ENCODE data around the gene EFCAB14.

Gene EFCAB14

DNA sequence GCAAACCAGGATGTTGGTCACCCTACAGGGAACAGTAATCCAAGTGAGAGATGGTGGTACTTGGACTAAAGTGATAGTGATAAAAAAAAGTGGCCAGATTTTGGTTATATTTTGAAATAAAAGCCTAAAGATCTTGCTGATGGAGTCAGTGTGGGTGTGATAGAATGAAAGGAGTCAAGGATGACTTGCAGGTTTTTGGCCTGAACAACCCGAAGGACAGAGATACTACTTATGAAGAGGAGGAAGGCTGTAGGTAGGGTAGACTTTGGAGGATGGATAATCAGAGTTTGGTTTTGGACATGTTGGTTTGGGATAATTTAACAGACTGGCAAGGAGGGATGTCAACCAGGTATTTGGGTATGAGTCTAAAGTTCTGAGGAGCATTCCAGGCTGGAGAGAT, 48.8 kb downstream of the EFCAB14 start:
- TF ChIP-seq FOXP2 (optimal IDR thresholded peaks at IDR 0.05; ENCODE audit: borderline replicate concordance, extremely low read depth, extremely low read length, insufficient read depth) (no peak), POLR2AphosphoS5 (IDR thresholded peaks at IDR 0.05; ENCODE audit: low read depth, low read length) (no peak), REST (IDR thresholded peaks at IDR 0.05; ENCODE audit: insufficient read depth in 1 of 2, low read depth in 2 of 2, low read length in 2 of 2) (no peak), TAF1 (IDR thresholded peaks at IDR 0.05; ENCODE audit: borderline replicate concordance, insufficient read depth, low read length) (no peak), SIN3A (IDR thresholded peaks at IDR 0.05; ENCODE audit: borderline replicate concordance, insufficient read depth, low read length) (no peak)

DNA sequence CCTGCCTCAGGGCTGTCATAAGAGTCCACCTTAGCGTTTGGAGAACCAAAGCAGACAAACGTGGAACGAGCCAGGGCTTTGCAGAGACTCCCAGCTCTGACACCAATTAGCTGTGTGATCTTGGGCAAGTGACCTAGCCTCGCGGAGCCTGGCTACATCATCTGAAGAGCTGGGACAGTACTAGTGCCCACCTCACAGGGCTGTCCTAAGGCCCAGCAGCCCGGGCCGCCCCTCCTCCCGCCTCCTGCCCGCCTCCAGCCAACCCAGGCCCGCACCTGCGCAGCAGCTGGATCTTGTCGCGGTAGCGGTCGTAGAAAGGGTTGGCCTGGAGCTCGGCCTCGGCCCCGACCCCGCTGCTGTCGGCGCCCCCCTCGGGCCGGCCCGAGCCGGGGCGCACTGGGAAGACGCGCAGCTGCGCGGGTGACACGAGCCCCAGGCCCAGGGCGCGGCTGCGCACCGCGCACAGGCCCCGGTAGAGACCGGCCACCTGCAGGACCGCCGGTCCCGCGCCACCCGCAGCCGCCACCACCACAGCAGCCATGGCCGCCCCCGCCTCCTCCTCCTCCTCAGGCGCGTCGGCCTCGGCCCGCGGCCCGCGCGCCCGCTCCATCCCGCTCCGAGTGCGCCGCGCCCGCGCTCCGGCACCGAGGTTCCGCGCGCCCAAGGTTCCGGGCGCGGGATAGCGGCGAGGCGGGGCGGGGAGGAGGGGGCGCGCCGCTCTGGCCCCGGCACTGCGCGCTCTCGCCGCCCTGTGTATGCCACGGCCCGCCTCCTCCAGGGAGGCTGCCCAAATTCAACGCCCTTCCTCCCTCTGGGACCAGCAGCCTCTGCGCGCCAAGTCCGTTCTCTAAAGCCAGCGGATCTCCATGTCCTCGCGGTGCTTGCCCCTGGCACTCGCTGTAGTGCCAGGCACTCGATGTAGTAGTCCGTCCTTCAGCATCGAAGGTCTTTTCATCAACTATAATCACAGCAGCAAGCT, 50.8 kb downstream of the EFCAB14 start, which contains the start of gene ATPAF1:
Gene ATPAF1, minus strand, starts transcription at position 583 of the 979 bp plus-strand sequence. Its CDS starts 42 bp downstream, at position 541.
- 0 out of 4 replicates have a peak, but pooled peaks of 1 of the 2 experiments have one; percentile 13 for TF ChIP-seq REST (IDR thresholded peaks at IDR 0.05; ENCODE audit: insufficient read depth in 1 of 2, low read depth in 2 of 2, low read length in 2 of 2)
- TF ChIP-seq TAF1 (IDR thresholded peaks at IDR 0.05; ENCODE audit: borderline replicate concordance, insufficient read depth, low read length), result 0 out of 2 replicates have a peak, but pooled peaks have one; percentile 59
- TF ChIP-seq SIN3A (IDR thresholded peaks at IDR 0.05; ENCODE audit: borderline replicate concordance, insufficient read depth, low read length), result no peak
- TF ChIP-seq POLR2AphosphoS5 (IDR thresholded peaks at IDR 0.05; ENCODE audit: low read depth, low read length), result no peak
- peak; percentile 47 for TF ChIP-seq FOXP2 (optimal IDR thresholded peaks at IDR 0.05; ENCODE audit: borderline replicate concordance, extremely low read depth, extremely low read length, insufficient read depth)

GRCh38 chr1:46665983-46666382, 52.9 kb downstream of the EFCAB14 start:
- no peak for TF ChIP-seq POLR2AphosphoS5 (IDR thresholded peaks at IDR 0.05; ENCODE audit: low read depth, low read length)

DNA sequence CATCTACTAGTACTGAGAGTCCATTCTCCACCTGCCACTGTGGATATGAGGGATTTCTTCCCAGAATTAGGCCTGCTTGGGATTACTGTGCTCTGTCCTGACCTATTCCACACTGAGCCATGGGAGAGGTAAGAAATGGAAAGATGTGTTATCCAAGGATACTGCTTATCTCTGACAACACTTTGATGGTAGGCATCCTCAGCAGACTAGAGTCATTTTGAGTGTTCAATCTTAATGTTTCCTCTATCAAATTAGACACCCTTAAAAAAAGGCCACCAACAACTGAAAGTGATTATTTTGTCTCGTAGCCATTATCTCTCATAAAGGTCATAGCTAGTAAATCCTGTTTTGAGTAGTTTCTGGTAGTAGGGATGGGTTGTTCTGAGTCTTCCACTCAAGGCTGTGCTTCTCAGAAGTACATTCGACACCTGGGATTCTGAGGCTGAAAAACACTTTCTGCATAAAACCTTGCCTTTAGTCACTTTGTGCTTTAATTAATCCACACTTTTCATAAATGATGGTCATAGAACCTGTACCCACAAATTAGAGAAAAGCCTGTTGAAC, 59.5 kb downstream of the EFCAB14 start:
- TF ChIP-seq POLR2AphosphoS5 (IDR thresholded peaks at IDR 0.05; ENCODE audit: low read depth, low read length), result no peak
- no peak for TF ChIP-seq SIN3A (IDR thresholded peaks at IDR 0.05; ENCODE audit: borderline replicate concordance, insufficient read depth, low read length)
- no peak for TF ChIP-seq FOXP2 (optimal IDR thresholded peaks at IDR 0.05; ENCODE audit: borderline replicate concordance, extremely low read depth, extremely low read length, insufficient read depth)
- no peak for TF ChIP-seq TAF1 (IDR thresholded peaks at IDR 0.05; ENCODE audit: borderline replicate concordance, insufficient read depth, low read length)
- TF ChIP-seq REST (IDR thresholded peaks at IDR 0.05; ENCODE audit: insufficient read depth in 1 of 2, low read depth in 2 of 2, low read length in 2 of 2), result no peak

DNA sequence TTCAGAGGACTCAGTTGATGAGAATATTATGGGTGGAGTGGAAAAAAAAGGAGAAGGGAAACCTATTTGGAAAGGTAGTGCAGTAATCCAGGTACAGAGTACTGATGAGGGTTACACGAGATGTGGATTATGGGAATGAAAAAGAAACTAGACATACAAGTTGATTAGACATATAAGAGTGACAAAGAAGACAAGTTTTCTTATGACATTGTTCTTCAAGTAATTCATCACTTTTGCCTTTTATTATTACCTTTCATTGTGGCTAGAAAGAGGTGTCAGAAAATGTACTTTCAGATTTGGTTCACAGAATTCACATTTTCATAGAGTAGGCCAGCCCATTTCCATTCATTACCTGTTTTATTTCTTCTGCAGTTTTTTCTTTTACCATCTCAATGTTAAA, 61.1 kb downstream of the EFCAB14 start:
- TF ChIP-seq TAF1 (IDR thresholded peaks at IDR 0.05; ENCODE audit: borderline replicate concordance, insufficient read depth, low read length) (no peak), FOXP2 (optimal IDR thresholded peaks at IDR 0.05; ENCODE audit: borderline replicate concordance, extremely low read depth, extremely low read length, insufficient read depth) (no peak), SIN3A (IDR thresholded peaks at IDR 0.05; ENCODE audit: borderline replicate concordance, insufficient read depth, low read length) (no peak), REST (IDR thresholded peaks at IDR 0.05; ENCODE audit: insufficient read depth in 1 of 2, low read depth in 2 of 2, low read length in 2 of 2) (no peak), POLR2AphosphoS5 (IDR thresholded peaks at IDR 0.05; ENCODE audit: low read depth, low read length) (no peak)

Measured in PFSK-1 (cell line).